SW 1271 (cell line): Measurements from ENCODE around the gene SRMS.
A peak's percentile ranks its signal among the peaks of the same experiment; 100 is the strongest.
"Not testable (repeated sequence)": the region's sequence is repeated elsewhere in the genome, so short reads cannot be mapped to it uniquely, and the experiment has no call there.

Experiments used
- DNase-seq, 2 experiments: peaks; one replicate each; lab custom pipeline; 2025; lab: John Stamatoyannopoulos, UW

The SRMS gene

GRCh38 chr20:63520934-63521601, 26.5 kb downstream of the SRMS start:
- peak in 1 of 2 experiments; percentile 46 for DNase-seq

DNA sequence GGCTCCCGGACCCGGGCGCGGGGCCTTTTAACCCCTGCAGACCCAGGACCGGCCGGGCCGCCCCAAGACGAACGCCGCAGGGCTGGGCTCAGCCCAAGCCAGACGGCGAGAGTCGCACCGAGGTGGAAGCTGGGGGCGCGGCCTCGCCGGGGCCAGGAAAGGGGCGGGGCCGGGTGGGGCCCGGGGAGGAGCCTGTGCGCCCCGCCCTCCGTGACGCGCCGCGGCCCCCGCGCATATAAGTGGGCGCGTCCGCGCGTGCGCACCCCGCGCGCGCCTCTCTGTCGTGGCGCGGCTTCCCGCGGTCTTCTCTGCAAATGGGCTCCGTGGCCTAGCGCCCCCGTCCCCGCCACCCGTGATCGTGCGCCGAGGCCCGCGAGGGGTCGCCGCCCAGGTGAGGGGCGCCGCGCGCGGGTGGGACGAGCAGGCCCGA, 27.0 kb downstream of the SRMS start, which contains the start of gene PPDPF:
Gene PPDPF, plus strand, starts transcription at position 262 of the 430 bp plus-strand sequence. CDS start 544 bp downstream, outside the sequence.
- DNase-seq, result peak in 1 of 2 experiments; percentile 68

DNA sequence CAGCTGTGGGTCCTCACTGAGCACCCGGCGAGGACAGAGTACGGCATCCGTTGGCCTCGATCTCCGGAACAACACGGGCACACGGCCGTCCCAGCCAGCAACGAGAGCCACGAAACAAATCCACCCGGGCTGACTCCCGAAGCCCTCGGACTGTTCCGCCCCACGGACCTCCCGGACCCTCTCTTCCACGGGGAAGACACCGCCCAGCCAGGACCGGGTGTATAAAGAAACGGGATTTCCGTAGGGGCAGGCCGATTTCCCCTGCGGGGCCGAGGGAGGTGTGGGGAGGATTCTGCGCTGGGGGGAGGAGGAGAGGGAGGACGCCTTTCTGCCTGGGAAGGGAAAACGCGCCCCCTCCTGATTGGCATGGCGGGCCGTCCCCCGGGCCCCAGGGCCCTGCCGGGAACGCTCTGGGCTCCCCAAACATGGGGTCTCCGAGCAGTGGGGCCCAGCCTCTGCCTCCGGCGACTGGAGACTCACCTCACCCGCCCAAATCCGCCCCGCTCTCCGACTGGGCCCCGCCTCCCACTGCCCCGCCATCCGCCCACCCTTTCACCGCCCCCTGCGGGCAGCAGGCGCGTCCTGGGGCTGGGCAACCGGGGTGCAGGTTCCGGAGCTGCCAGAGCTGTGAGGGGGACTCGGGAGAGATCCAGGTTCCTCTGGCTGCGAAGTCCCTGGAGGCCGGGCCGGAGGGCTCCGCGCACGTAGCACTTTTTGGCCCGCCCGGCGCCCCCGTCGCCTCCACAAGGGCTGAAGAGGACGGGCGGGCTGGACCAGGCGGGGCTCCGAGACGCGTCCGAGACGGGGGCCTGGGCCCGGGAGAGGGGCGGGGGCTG, 27.7 kb downstream of the SRMS start:
- DNase-seq, result peak in 1 of 2 experiments; percentile 67

- no peak for DNase-seq
These were observed 28.4 kb downstream of the SRMS start for GRCh38 chr20:63518946-63519667.

- DNase-seq, result no peak
These were observed 29.1 kb downstream of the SRMS start for GRCh38 chr20:63518351-63518861.

DNA sequence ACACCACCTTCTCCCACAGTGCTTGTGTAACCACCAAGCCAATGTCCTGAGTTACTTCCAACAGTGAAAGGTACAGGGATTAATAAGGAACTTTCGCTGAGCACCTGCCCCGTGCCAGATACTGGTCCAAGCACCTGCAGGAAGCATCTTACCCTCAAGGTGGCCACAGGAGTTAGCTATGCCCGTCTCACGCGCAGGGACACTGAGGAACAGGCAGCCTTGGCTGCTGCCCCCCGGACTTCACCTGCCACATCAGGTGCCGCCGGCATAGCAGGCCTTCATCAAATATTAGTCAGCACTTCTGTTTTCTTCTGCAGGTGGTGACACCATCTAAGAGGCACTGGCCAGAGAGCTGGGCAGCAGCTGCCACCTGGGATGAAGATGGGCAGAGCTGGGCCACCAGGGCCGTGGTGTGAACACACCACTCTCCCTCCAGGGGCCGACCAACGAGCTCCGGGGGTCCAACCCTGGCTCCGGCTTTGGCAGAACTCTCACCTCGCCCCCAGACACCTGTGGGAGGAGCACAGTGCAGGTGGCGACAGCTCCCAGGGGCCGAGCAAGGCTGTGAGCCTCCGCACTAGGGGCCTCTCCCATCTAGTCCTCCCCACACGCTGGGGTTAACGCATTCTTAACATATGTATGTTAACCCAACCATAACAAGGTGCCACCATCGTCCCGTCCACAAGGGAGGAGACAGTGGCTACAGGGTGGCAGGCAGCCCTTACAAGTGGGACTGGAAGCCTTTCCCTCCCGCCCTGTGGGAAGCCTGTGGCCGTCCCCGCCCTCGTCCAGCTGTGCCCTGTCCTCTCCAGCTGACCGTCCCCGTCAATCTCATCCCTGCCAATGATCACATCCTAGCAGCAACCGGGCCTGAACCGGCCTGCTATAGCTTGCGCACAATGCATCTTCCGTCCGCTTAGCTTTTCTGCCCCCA, 29.9 kb downstream of the SRMS start:
- no peak for DNase-seq

DNA sequence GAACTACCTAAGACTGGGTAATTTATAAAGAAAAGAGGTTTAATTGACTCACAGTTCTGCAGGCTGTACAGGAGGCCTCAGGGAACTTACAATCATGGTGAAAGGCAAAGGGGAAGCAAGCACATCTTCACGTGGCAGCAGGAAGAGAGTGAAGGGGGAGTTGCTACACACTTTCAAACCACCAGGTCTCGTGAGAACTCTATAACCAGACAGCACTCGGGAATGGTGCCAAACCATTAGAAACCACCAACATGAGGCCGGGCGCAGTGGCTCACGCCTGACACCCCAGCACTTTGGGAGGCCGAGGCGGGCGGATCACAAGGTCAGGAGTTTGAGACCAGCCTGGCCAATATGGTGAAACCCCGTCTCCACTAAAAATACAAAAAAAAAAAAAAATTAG, 33.0 kb downstream of the SRMS start:
- DNase-seq, result not testable (repeated sequence)

- DNase-seq, result no peak
These were observed 34.3 kb downstream of the SRMS start for GRCh38 chr20:63513207-63513606.

- no peak for DNase-seq
These were observed 38.4 kb downstream of the SRMS start for GRCh38 chr20:63509088-63509564.

DNA sequence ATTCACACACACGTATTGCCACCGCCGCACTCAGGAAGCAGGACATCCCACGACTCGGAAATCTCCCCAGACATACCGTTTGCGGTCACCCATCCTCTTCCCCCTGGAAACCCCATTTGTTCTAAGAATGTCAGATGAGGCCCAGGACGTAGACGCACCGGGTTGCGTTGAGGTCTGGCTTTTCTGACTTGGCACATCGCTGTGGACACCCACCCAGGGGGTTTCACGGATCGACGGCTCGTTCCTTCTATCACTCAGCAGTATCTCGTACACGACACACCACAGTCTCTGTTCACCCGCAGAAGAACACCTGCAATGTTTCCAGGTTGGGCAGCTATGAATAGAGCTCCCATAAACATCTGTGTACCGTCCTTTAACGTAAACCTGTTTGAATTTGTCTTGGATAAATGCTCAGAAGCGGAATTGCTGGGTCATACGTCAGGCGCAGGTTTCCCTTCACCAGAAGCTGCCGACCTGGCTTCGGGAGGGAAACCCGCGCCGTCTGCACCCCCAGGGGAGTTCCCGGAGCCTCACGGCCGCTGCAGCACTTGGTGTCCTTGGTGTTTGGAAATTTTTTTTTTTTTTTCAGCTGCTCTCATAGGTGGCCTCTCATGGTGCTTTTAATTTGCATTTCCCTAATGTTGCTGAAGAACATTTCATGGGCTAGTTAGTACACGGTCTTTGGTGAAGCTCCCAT, 39.3 kb downstream of the SRMS start:
- no peak for DNase-seq

DNA sequence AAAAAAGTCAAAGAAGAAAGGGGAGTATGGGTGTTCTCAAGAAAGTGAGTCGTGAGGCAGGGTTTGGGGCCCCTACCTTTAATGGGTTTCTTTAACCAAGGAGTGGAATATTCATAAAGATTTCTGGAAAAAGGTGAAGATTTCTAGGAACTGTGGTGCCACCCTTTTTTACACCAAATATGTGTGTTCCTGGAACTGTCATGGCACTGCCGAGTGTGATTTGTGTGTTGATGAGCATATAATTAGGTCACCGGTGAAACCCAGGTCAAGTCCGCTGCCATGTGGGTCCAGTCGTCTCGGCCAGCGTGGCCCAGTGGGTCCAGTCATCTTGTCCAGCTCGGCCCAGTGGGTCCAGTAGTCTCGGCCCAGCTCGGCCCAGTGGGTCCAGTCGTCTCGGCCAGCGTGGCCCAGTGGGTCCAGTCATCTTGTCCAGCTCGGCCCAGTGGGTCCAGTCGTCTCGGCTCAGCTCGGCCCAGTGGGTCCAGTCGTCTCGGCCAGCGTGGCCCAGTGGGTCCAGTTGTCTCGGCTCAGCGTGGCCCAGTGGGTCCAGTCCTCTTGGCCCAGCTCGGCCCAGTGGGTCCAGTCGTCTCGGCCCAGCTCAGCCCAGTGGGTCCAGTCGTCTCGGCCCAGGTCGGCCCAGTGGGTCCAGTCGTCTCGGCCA, 40.3 kb downstream of the SRMS start:
- no peak for DNase-seq

DNA sequence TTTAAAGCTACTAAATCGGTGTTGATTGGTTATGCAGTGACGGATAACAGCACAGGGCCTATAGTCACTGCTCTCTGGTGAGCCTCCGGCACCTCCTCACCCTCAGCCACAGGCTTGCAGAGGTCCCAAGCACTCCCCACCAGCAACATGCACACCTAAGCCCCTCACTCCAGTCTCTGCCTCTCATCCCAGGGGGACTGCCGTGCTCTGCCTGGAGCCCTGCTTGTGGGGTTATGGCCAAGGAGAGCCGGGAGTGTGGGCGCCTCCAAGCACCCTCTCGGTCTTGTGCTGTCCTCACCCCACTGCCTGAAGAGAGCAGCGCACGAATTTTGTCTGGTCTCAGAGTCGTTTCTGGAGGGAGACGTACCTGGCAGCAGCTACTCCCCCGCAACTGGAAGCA, 41.8 kb downstream of the SRMS start:
- no peak for DNase-seq

GRCh38 chr20:63505281-63505680, 42.3 kb downstream of the SRMS start:
- DNase-seq, result no peak

- DNase-seq, result no peak
These were observed 42.9 kb downstream of the SRMS start for GRCh38 chr20:63504642-63505041.

- no peak for DNase-seq
These were observed 44.0 kb downstream of the SRMS start for GRCh38 chr20:63503524-63503923.

- DNase-seq, result no peak
These were observed 44.8 kb downstream of the SRMS start for GRCh38 chr20:63502671-63503172.

DNA sequence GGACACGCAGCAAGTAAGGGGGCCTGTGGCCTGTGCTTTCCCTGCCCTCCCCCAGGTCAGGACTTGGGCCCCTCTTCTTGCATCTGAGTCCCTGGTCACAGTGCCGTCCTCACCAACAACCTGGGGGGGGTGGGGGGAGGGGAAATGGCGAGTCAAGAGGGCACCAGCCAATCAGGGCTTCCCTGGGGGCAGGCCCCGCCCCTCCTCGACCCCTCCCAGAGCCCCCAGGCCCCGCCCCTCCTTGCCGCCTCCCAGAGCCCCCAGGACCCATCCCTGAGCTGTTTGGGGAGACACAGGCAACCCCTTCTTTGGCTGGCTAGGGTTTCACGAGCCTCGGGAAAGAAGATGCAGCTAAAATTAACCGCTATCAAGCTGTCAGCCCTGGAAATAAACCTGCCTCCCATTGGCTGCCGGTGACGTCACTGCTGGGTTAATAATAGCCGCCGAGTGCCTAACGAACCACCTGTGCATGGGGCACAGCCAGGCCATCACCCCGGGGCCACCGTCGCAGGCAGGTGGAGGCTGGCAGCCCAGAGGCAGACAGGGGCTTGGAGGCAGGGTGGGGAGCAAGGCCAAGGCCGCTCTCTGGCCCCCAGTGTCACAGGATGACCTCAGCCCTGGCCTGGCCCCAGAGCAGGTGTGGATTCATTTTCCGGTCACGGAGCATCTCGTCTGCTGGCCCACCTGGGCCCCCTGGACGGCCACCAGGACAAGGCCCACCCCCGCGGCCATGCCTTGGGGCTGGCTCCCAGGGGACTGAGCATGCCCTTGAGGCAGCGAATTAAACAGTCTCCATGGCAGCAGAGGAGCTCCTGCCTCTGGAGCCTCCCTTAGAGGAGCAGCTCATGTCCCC, 45.5 kb downstream of the SRMS start:
- no peak for DNase-seq

- DNase-seq, result no peak
These were observed 46.4 kb downstream of the SRMS start for GRCh38 chr20:63500902-63501817.
